Measurements from ENCODE around the gene CDCA8. TPM values are rescaled to one million over a fixed set of nuclear protein-coding genes. Genes with fewer than 3 reads are reported as not detected.

CDCA8 gene
- total RNA-seq, 1 experiment from 2014 or later = 48.5 TPM

DNA sequence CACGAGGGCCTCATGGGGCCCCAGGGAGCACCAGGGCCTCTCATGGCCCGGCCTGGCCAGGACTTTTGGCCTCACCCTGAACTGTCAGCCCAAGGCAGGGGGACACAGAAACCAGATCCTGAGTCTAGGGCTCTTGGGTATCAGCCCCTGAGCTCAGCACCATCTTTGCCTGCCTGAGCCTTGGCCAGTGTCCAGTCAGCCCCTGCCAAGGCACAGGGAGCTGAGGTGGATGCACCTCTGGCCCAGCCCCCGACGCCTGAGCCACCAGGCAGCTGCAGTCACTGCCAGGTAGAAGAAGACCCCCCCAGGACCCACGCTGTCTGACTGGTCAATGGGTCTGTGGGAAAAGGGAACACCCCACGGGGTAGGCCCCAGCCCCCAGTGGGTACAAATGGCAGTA lies 25.3 kb downstream of the CDCA8 start:
- Mint-ChIP-seq H3K27ac (no peak overlapping the region), H3K4me1 (no peaks in the 10 kb centered on the region), H3K27me3 (ENCODE audit: low read depth) (peaks cover 2% of the 10 kb centered on the region), H3K4me3 (no peak overlapping the region), H3K36me3 (ENCODE audit: insufficient read depth in 1 of 3, low read depth in 3 of 3) (no peaks in the 10 kb centered on the region), H3K9me3 (no peaks in the 10 kb centered on the region)
- Histone ChIP-seq H3K27me3 (ENCODE audit: insufficient read depth, low read length) (no peaks in the 10 kb centered on the region), H3K4me2 (ENCODE audit: insufficient read depth, insufficient read length, low read length) (no peak overlapping the region), H2BK5ac (ENCODE audit: insufficient read length, low read length) (no peak overlapping the region), H2AFZ (ENCODE audit: low read length) (no peak overlapping the region), H3K14ac (ENCODE audit: insufficient read depth, low read length) (no peak overlapping the region), H3K79me1 (ENCODE audit: insufficient read depth, low read depth, low read length, poor library complexity, severe bottlenecking) (no peaks in the 10 kb centered on the region), H4K5ac (ENCODE audit: insufficient read length, low read depth, low read length) (no peak overlapping the region), H3K4me1 (ENCODE audit: insufficient read depth, low read length) (no peaks in the 10 kb centered on the region), H4K20me1 (ENCODE audit: control insufficient read depth, insufficient read depth, insufficient read length) (no peaks in the 10 kb centered on the region), H3K27ac (ENCODE audit: insufficient read length, low read depth, low read length) (no peak overlapping the region), H2BK15ac (ENCODE audit: low read depth, low read length) (no peak overlapping the region), H3K18ac (ENCODE audit: insufficient read length, low read depth, low read length) (no peak overlapping the region), H2BK120ac (ENCODE audit: low read depth, low read length, poor library complexity, severe bottlenecking) (no peak overlapping the region), H2BK12ac (ENCODE audit: insufficient read length, low read depth, low read length) (no peak overlapping the region), H3K79me2 (ENCODE audit: insufficient read depth, low read length) (no peaks in the 10 kb centered on the region), H4K91ac (ENCODE audit: insufficient read length, low read depth, low read length) (no peak overlapping the region), H3T11ph (ENCODE audit: low read length) (no peak overlapping the region), H3K23ac (ENCODE audit: insufficient read length, low read depth, low read length) (no peak overlapping the region), H2BK20ac (ENCODE audit: low read depth, low read length, poor library complexity, severe bottlenecking) (no peak overlapping the region), H3K4ac (ENCODE audit: low read depth, low read length) (no peak overlapping the region), H3K23me2 (ENCODE audit: insufficient read length, low read depth, low read length, poor library complexity, severe bottlenecking) (no peaks in the 10 kb centered on the region), H3K56ac (ENCODE audit: insufficient read length, low read depth, low read length) (no peak overlapping the region), H2AK5ac (ENCODE audit: insufficient read length, low read length) (no peak overlapping the region), H3K9me3 (ENCODE audit: control insufficient read depth, low read depth, low read length) (no peaks in the 10 kb centered on the region), H4K8ac (replicated peaks; ENCODE audit: insufficient read length, low read depth, low read length) (no peak overlapping the region), H3K9ac (ENCODE audit: extremely low read depth, insufficient read length, low read length) (no peak overlapping the region)
- TF ChIP-seq, protein P1, sequence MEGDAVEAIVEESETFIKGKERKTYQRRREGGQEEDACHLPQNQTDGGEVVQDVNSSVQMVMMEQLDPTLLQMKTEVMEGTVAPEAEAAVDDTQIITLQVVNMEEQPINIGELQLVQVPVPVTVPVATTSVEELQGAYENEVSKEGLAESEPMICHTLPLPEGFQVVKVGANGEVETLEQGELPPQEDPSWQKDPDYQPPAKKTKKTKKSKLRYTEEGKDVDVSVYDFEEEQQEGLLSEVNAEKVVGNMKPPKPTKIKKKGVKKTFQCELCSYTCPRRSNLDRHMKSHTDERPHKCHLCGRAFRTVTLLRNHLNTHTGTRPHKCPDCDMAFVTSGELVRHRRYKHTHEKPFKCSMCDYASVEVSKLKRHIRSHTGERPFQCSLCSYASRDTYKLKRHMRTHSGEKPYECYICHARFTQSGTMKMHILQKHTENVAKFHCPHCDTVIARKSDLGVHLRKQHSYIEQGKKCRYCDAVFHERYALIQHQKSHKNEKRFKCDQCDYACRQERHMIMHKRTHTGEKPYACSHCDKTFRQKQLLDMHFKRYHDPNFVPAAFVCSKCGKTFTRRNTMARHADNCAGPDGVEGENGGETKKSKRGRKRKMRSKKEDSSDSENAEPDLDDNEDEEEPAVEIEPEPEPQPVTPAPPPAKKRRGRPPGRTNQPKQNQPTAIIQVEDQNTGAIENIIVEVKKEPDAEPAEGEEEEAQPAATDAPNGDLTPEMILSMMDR (conservative IDR thresholded peaks at IDR 0.05) = no peak
- no CpG with 5 or more reads among the region's 6 CpGs for WGBS (ENCODE audit: extremely low coverage, insufficient read length, low lambda C conversion rate)
- no peak for DNase-seq
